Esophagus squamous epithelium (tissue), 5 donors: ENCODE data around the gene IL6. TPM values are rescaled to one million over a fixed set of nuclear protein-coding genes. Genes with fewer than 3 reads are reported as not detected.
"Not testable (repeated sequence)": the region's sequence is repeated elsewhere in the genome, so short reads cannot be mapped to it uniquely, and the experiment has no call there.

Experiments used
- DNase-seq: peaks from one replicate; lab custom pipeline; 2025; lab: John Stamatoyannopoulos, UW
- H3K27ac ChIP-seq, 4 donors: fragments of 200-600 bp; sonication (generic); one replicate each; pipeline ENCODE4 v1.5.1; 2016 to 2019; ENCODE audit warnings: mild to moderate bottlenecking in 1 of 4
- H3K27me3 ChIP-seq, 4 donors: fragments of 200-600 bp; sonication (generic); 1 replicate in 3 of 4; 2 replicates in 1 of 4; pipeline versions ENCODE4 v1.5.1 to v1.6.0; 2017 to 2021; ENCODE audit warnings: antibody characterized with exemption in 1 of 4
- H3K36me3 ChIP-seq, 3 donors: fragments of 200-600 bp; sonication (generic); one replicate each; pipeline ENCODE4 v1.5.1; 2016 to 2019
- H3K4me1 ChIP-seq, 3 donors: fragments of 200-600 bp; sonication (generic); one replicate each; pipeline ENCODE4 v1.5.1; 2017 to 2019
- H3K4me3 ChIP-seq, 4 donors: fragments of 200-600 bp; sonication (generic); 1 replicate in 3 of 4; 2 replicates in 1 of 4; pipeline ENCODE4 v1.5.1; 2016 to 2019; ENCODE audit warnings: mild to moderate bottlenecking in 2 of 4, moderate library complexity in 1 of 4
- H3K9me3 ChIP-seq, 3 donors: fragments of 200-600 bp; sonication (generic); one replicate each; pipeline ENCODE4 v1.5.1; 2016 to 2019
- POLR2A ChIP-seq, 4 donors: fragments of 450-650 bp; IDR thresholded peaks; one replicate each; pipeline ENCODE4 v1.6.1; 2017; ENCODE audit warnings: antibody characterized with exemption in 4 of 4, mild to moderate bottlenecking in 4 of 4, moderate library complexity in 3 of 4
- WGBS, 2 donors: methylation state at CpG; one replicate each; pipeline ENCODE4 v1.1.5; 2018; 5-methylcytosine and 5-hydroxymethylcytosine counted together
- intact Hi-C: fragments of 100-400 bp; cut with DNase I; formaldehyde crosslinking; loops from one replicate; pipeline ENCODE4 v1.15.0; 2022
- total RNA-seq, 4 donors: library from RNA; depleted of rRNA; stranded (reverse); fragments of >200 nt; gene quantifications; one replicate each; pipeline ENCODE4 v1.1.0, GENCODE V29; 2016
- TF ChIP-seq, protein P1 (sequence below), 6 experiments: fragments of 450-650 bp in 4 of 6; fragments of 200-600 bp in 2 of 6; sonication (generic) in 2 of 6; IDR thresholded peaks; one replicate each; pipeline ENCODE4 v1.5.1; 2016 to 2019; ENCODE audit warnings: antibody characterized with exemption in 6 of 6, mild to moderate bottlenecking in 4 of 6, moderate library complexity in 4 of 6
- donor health status: DM: yes; HTN: yes; CAD: no.

The IL6 gene
- under 1 TPM in 1 of 4 donors, not detected in 3; 0.95 TPM for total RNA-seq

GRCh38 chr7:22726907-22727713 lies at the start of gene IL6:
IL6 (plus strand) TSS chr7:22727200; CDS start chr7:22727263, 63 bp downstream.
- 37 to 43% methylated on average over 15 to 19 of the region's 28 CpGs for WGBS, 2 donors
- DNase-seq = no peak
- H3K4me3 ChIP-seq = peak within 1 kb of the TSS; percentile 0 to 62 (median 34)

GRCh38 chr7:22677263-22677662 lies 49.7 kb upstream of the IL6 start:
- H3K4me1 ChIP-seq = peaks cover 0 to 21% (median 11%) of the 10 kb centered on the region in 3 donors
- WGBS, 2 donors = 72 to 85% methylated on average over 5 of the region's 5 CpGs
- intact Hi-C loops, DNase-seq, H3K4me3 ChIP-seq, H3K27ac ChIP-seq, H3K27me3 ChIP-seq, H3K36me3 ChIP-seq, H3K9me3 ChIP-seq: not testable (repeated sequence)

More at GRCh38 chr7:22726907-22727713, at the start of gene IL6:
- no peaks in the 10 kb centered on the region for H3K9me3 ChIP-seq
- H3K4me1 ChIP-seq = peaks cover 9 to 52% (median 19%) of the 10 kb centered on the region in 3 donors
- intact Hi-C loops = loop anchor here (5.0 to 10.0 kb wide), 2 partner anchors 165 to 338 kb away; no protein-coding TSS in a partner anchor
- peak within 1 kb of the TSS; percentile 44 to 89 (median 73) for H3K27ac ChIP-seq
- H3K36me3 ChIP-seq = no peaks in the 10 kb centered on the region
- TF ChIP-seq POLR2A (IDR thresholded peaks at IDR 0.05) = no peak
- TF ChIP-seq, protein P1, sequence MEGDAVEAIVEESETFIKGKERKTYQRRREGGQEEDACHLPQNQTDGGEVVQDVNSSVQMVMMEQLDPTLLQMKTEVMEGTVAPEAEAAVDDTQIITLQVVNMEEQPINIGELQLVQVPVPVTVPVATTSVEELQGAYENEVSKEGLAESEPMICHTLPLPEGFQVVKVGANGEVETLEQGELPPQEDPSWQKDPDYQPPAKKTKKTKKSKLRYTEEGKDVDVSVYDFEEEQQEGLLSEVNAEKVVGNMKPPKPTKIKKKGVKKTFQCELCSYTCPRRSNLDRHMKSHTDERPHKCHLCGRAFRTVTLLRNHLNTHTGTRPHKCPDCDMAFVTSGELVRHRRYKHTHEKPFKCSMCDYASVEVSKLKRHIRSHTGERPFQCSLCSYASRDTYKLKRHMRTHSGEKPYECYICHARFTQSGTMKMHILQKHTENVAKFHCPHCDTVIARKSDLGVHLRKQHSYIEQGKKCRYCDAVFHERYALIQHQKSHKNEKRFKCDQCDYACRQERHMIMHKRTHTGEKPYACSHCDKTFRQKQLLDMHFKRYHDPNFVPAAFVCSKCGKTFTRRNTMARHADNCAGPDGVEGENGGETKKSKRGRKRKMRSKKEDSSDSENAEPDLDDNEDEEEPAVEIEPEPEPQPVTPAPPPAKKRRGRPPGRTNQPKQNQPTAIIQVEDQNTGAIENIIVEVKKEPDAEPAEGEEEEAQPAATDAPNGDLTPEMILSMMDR (IDR thresholded peaks at IDR 0.05) = no peak
- no peaks in the 10 kb centered on the region for H3K27me3 ChIP-seq

DNA sequence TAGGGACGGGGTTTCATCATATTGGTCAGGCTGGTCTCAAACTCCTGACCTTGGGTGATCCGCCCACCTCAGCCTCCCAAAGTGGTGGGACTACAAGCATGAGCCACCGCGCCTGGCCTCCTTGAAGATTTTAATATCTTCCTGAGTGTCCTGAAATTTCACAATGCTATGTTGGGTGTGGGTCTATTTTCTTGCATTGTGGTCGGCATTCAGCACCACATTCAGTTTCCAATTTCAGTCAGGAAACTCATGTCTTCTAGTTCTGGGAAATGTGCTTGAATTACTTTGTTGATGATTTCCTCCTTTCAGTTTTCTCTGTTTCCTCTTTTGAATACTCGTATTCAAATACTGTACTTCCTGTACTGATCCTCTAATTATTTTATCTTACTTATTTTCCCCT lies 49.3 kb upstream of the IL6 start:
- DNase-seq = no peak
- Histone ChIP-seq H3K9me3 (no peaks in the 10 kb centered on the region), H3K27me3 (peaks cover 0 to 9% (median 0%) of the 10 kb centered on the region in 4 donors), H3K4me1 (peaks cover 0 to 18% (median 10%) of the 10 kb centered on the region in 3 donors), H3K27ac (no peak overlapping the region), H3K4me3 (no peak overlapping the region), H3K36me3 (no peaks in the 10 kb centered on the region)
- intact Hi-C loops = no loop called here
- no peak for TF ChIP-seq POLR2A (IDR thresholded peaks at IDR 0.05)
- TF ChIP-seq, protein P1 (IDR thresholded peaks at IDR 0.05) = no peak
- WGBS, 2 donors = 58 to 63% methylated on average over 6 of the region's 6 CpGs

GRCh38 chr7:22680482-22680911 lies 46.5 kb upstream of the IL6 start:
- no peak for DNase-seq
- Histone ChIP-seq H3K27ac (no peak overlapping the region), H3K4me1 (peaks cover 0 to 3% (median 2%) of the 10 kb centered on the region in 3 donors), H3K4me3 (no peak overlapping the region), H3K9me3 (no peaks in the 10 kb centered on the region), H3K36me3 (no peaks in the 10 kb centered on the region), H3K27me3 (peaks cover 0 to 9% (median 0%) of the 10 kb centered on the region in 4 donors)
- TF ChIP-seq, protein P1 (IDR thresholded peaks at IDR 0.05) = no peak
- no peak for TF ChIP-seq POLR2A (IDR thresholded peaks at IDR 0.05)
- intact Hi-C loops = no loop called here
- WGBS, 2 donors = 53 to 74% methylated on average over 5 of the region's 5 CpGs

- Histone ChIP-seq H3K4me3 (no peak overlapping the region), H3K27ac (no peak overlapping the region), H3K9me3 (no peaks in the 10 kb centered on the region), H3K4me1 (no peaks in the 10 kb centered on the region), H3K36me3 (no peaks in the 10 kb centered on the region), H3K27me3 (peaks cover 0 to 9% (median 0%) of the 10 kb centered on the region in 4 donors)
- WGBS, 2 donors = 69 to 76% methylated on average over 2 of the region's 2 CpGs
- TF ChIP-seq, protein P1 (IDR thresholded peaks at IDR 0.05) = no peak
- no peak for TF ChIP-seq POLR2A (IDR thresholded peaks at IDR 0.05)
- intact Hi-C loops = no loop called here
- DNase-seq = no peak
Measured at GRCh38 chr7:22681312-22681711, 45.7 kb upstream of the IL6 start.
